Astrocyte of the hippocampus (primary cell): Measurements from ENCODE around the gene NOS1AP.

ENCODE experiments used
- DNase-seq: peaks from one replicate; pipeline ENCODE4 v3.0.0; 2011; ENCODE audit warnings: low read depth, low spot score

The NOS1AP gene

DNA sequence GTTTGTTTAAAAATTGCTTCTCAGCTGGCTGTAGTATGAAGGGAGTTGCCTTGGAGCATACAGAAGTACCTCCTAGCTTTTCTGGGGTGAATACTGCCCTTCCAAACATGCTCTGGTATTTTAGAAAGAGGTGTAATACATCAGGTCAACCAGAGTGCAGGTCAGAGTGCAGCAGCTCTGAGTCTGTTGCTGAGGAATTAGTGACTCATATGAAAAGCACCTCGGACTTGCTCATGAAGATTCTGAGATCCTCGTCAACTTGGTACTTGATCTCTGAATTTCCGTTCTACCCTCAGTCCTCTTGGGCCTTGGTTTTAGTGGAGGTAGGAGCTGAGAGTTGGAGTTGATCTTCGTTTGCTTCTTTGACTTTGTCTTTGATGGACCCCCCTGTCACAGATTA is 67.3 kb downstream of the NOS1AP start:
- DNase-seq = peak; percentile 82

DNA sequence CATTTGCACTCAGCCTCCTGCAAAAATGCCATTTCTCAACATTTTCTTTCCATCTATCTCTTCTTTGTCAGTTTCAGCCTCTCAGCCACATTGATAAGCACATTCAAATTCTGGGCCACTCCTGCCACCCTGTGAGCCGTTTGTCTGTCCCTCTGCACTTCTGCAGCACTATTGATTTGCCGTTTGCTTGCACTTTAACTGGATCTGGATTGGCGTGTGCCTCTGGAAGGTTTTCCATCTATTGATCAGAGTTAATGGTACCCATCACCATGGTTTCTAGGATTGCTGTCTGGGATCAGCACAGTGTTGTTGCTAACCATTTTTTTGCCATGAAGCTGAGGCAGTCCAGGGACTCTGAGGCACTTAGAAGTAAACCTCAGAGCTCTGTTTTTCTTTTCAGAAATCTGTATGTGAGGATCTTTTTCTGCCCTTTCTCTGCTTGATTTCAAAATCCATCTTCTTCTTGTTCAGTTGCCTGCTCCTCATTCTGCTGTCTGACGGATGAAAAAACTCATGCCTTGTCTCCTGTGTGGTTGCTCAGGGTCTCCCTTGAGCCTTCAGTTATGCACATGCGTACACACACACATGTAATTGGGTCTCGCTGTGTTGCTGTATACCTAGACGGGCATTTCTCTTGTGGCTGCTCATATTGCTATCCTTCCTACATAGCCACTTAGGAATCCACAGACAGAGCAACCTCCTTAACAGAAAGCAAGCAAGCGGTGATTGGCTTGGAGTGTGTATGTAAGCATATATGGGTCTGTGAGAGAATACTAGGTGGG is 67.9 kb downstream of the NOS1AP start:
- peak; percentile 18 for DNase-seq

DNA sequence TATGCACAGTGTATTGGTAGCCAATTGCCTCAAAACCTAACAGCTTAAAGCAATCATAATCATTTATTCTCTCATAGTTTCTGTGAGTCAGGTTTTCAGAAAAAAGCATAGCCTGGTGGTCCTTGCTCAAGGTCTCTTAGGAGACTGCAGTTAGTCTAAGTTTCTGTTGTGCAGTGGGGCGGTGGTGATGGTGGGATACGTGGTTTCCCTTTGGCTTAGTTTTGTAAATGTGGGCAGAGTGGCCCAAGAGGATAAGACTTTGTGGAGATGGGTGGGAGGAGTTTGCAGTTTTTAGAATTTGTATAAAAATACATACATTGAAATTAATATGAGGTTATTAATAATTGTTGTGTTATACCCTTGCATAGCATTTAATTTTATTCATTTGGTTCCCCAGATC is 68.6 kb downstream of the NOS1AP start:
- DNase-seq = no peak

DNA sequence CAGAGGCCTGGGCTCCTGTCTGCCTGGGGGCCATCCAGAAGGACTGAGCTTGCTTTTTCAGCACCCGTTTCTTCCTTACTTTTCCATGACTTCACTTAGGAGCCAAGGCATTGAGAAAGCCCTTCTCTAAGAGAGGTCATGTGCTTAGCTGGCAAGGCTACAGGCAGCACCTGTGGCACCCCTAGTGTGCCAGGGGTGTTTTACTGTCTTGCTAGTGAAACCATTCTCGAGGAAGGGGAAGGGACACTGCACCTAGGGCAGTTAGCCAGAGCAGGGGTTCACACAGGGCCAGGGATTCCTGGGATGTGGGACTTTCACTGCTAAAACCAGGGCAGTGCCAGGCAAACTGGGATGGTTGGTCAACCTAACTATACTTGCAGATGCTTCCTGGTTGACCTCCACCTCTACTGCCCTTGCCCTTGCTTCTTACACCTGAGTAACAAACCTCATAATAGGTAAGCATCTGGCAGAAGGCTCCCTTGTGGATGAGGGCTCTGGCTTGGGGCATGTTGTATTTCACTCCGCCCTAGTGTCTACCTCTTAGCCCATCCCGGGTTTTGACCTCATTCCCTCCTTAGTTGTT is 69.2 kb downstream of the NOS1AP start:
- no peak for DNase-seq

DNA sequence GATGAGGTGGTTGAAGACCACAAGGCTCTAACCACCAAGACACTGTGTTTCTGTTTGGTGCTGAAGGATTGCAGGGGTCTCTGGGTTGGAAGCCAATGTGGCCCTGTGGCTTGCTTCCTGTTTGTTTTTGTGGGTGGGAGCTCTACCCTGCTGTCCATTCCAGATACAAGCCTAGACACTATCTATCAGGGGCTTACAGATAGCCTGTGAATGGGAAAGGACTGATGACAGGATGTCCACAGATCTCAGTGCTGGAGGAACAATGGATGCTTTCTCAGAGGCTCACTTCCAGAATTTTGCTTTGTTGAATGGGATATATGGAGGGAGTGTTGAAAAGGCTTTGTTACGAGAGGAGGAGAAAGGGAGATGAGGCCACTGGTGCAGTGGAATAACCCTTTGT is 69.7 kb downstream of the NOS1AP start:
- no peak for DNase-seq

DNA sequence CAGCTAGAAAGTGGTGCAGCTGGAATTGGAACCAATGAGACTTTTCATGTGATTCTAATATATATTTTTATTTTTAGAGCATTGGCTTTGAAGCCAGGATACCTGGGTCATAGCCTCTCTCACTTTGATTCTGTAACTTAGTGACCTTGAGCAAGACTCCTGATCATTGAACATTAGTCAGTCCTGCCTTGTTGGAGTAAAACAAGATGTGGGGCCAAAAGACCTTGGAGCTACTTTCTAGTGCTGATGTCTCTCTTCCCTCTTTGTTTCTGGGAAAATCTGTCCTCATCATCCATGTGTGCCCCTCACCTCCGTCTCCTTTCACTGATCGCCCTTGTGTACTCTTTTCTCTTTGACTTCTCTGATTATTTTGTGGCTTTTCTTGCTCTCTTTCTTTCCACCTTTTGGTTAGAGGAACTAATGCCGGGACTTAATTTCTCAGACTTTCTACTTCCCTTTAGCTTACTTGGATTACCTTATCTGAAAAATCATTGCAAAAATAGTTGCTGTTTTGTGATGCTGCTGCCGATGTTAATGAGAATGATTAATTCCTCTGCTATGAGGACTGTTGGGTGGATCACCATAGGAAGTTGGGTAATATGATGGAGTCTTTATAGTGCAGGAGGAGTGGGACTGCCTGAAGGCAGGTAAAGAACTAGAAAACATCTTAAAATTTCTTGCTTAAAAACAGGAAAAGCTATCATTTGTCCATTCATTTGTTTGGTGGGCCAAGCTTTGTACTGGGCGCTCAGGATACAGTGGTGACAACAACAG is 72.0 kb downstream of the NOS1AP start:
- peak; percentile 69 for DNase-seq

DNA sequence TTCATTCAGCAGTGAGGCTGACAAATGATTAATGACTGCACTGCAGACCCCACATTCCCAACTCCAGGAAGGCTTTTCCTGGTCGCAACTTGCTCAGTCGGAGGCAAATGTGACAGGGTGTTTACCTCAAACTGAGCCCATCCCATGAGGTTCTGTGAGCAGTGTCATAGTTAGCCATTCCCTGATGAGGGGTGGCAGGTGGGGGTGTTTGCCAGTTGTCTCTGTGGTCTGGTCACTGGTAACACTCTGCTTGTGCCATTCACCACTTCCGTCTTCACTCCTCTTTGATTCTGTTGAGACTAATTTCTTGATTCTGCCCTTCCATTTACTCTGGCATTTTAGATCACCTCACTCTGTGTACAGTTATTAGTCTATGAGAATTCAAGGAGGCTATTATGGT is 73.5 kb downstream of the NOS1AP start:
- DNase-seq = no peak

DNA sequence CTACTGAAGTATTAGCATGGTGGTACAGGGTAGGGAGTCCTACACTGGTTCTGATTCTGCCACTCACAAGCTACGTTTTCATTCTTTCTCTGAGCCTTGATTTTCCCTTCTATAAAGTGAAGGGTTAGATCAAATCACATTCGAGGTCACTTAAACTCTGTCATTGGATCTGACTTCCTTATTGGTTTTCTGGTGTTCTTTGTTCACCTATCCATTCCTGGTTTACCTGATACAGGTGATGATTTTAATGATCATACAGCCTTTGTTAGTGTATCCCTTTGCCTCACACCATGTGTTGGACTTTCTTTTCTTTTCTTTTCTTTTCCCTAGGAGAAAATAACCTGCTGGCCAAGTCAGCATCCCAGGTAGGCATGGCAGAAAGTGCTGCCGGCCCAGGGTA is 74.8 kb downstream of the NOS1AP start:
- DNase-seq = no peak

DNA sequence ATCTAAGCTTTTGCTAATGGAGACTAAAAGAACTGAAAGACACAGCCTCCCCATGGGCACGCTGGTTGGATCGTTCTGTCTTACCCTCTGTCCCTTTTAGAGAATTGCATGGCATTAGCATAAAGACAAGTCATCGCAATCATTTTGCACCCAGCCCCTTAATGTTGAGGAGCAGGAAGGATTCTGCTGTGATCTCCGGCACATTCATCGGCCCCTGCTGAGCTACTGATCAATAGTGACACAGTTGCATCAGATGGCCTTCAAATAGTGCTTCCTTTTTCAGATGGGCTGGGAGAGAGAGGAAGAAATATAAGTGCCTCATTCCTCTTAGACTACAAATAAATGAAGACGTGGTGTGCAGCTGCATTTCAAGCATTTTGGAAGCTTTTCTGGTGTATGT is 75.4 kb downstream of the NOS1AP start:
- DNase-seq = no peak

DNA sequence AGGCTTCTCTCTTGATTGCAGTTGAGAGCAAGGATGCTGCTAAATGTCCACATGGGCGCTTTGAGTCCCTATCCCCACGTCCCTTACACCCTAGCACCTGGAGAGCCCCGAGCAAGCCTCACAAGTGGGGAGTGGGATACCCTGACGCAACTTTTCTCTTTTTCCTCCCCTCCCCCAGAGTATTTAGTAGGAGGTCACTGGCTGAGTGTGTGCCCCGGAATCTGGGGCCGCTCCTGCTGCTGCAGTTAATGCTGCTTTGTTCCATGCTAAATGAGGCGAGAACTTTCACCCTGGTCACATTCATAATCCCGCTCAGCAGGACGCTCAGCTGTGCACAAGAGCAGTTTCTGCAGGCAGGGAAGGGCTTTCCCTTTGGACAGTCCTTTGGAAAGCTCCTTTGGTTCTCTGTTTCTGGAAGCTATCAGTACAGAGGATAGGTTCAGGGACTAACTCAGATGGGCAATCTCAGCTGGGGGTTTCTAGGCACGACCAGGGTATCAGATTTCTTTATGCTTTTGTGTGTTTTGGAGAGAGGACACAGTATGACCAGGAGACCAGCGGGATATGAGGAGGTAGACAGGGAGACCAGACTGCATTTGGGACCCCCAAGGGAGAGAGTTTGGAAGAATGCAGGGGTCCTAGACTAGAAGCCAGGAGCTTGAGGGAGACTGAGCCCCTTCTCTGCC is 75.9 kb downstream of the NOS1AP start:
- peak; percentile 70 for DNase-seq

DNA sequence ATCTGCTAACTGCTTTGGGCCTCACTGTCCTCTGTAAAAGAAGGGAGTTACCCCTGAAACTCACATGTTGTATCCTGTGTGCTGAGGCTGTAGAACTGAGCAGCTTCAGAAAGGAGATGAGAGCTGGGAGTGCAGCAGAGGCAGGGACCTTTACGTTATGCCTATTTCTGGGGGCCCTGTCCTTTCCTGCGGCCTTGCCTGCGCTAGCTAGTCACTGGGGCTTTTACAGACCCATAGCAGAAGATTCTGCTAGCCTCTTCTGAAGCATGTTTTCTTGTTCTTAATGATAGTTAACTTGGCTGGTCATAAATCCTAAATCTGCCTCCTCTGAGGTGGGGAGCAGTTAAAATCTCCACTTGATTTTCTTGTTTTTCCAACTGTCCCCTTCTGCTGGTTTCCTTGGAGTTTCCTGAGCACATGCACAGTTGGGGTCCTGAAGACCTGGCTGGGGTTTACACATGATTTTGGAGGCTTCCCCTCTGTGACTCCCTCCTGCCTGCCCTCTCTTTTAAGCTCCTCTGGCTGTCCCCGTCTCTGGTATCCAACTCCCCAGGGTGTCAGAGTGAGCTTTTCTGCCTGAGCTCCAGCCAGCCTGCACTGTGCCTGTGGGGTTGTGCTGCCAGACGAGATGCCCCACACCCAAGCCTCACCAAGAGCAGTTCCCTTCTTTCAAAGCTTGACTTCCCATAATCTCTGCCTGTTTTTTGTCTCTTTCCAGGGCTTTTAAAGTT is 76.6 kb downstream of the NOS1AP start:
- DNase-seq = no peak

DNA sequence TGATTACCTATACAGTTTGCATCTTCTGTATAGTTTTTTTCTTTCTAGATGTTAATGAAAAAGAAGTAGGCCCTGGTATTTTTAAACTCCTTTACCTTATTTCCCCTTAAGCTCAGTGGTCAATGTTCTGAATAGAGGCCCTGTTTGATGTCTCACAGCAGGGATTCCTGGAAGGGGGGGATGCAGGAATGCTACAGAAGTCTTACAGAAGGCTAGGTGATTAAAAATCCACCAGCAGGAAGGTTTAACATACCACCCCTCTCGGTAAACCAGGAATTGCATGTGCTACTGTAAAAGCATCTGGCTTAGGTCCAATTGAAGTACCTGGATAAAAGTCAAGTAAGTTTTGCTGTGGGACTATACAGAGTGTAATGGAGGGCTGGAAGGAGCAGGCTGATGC is 78.3 kb downstream of the NOS1AP start:
- DNase-seq = peak; percentile 77

DNA sequence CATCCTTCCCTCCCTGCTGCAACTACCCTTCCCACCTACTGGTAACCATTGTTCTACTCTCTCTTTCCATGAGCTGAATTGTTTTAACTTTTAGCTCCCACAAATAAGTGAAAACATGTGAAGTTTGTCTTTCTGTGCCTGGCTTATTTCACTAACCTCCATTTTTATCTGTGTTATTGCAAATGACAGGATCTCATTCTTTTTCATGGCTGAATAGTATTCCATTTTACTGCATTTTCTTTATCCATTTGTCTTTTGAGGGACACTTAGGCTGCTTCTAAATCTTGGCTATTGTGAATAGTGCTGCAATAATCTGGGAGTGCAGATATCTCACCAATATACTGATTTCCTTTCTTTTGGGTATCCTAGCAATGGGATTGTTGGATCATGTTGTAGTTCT is 80.6 kb downstream of the NOS1AP start:
- DNase-seq = no peak

DNA sequence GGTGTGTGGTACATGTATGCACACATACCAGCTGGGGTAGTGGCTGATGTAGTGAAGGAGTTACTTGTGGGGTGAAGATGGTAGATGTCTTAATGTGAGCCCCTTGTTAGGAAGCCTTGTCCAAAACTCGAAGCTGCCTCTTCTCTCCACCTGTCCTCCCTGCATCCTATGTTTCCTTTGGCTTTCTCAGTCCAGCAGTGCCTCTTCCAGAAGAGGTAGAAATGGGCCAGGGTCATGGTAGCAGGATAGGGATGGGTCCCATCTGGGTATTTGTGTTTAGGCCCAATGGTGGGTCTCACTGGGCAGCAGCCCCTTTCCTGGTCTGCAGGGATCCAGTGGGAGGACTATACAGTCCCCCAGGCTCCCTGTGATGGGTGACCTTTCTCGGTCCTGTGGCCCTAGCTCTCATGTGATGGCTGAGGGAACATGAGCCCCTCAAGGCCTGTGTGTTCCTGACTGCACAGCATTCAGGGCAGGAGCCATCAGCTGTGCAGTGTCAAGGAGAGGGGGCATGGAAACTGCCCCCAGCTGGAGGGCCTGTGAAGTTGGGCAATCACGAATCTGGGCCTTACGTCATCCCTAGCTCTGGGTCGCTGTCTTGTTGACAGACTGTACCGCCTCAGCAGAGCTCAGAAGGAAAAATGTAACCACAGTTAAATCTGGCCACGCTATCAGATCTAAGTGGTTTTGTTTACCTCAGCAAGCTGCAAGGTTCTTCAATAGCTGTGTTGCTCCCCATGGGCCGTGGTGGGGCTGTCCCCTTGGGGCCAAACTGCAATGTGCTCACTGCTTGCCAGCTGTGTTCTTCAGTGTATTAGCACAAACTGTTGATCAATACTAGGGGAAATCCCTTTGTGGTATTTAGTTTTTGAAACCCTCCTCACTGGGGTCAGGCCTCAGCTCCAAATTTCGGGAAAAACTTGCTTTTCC is 82.7 kb downstream of the NOS1AP start:
- DNase-seq = peak; percentile 73

DNA sequence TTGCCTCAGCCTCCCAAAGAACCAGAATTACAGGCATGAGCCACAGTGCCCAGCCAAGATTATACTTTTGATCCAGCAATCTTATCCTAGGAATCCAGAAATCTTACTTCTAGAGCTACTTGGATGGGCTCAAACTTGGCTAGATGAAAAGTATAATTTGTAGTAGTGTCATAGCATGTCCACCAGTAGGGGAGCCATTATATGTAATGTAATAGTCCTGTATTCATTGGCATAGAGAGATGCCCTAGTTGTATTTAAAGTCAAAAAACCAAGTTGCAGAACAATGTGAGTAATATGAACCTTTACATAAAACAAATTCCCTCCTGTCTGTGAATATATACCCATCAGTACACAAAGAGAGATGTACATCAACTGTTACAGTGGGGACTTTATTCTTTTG is 83.9 kb downstream of the NOS1AP start:
- no peak for DNase-seq

DNA sequence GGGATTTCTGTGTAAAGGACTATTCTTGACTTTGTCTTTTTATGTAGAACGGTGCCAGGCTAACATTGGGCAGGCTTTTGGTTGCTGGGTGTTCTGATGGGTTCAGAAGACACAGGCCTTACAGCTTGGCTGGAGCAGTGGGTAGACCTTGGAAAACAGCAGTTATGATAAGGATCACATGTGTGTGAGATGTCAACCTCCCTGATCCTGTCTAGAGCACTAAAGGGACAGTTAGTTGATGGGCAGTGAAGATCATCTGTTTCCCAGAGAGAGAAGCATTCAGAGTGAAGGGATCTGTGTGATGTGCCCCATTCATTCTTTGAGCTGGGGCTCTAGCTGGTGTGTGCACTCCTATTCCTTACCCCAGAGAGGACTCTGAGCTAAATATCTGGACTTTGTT is 88.0 kb downstream of the NOS1AP start:
- DNase-seq = no peak

DNA sequence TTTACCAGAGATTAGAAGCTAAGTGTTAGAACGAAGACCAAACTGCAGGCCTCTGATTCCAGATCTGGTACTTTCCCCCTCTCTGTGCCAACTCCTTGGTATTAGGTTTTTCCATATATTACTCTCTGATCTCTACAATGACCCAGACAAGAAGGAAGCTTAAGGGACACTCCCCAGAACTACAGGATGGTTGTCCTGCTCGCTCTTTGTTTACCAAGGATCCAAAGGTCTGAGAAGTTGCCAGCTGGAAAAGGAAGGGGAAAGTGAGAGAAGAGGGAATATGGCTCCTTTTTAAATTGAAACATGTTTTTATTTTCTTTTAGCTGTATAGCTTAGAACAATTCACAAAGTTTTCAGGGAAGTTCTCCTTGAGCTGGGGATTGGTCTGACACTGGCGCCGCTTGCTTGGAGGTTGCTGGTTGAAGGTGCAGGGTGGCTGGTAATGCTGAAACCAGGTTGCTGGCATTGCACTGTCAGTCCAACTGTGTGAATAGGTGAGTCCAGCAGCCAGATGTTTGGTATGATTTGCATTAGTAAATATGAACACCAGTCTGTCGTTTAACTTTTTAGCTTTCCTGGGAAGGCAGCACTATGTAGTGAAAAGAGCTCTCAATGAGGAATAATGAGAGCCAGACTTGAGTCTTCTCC is 89.3 kb downstream of the NOS1AP start:
- no peak for DNase-seq

DNA sequence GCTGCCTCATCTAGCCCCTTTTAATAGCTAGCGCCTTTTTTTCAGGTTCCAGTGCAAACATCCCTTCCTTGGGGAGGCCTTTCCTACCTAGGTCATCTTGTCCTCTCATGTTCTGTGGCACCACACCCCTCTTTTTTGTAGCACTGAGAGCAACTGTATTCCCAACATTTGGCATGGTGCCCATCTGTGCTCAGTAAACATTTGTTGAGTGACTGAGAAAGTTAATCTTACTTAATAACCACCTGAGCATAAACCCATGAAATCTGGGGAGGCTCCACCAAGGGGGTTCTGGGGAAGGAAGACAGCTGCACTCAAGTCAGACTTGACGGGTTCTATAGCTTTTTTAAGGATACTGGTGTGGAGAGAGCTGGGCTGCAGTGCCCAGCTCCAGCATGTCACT is 90.0 kb downstream of the NOS1AP start:
- no peak for DNase-seq

DNA sequence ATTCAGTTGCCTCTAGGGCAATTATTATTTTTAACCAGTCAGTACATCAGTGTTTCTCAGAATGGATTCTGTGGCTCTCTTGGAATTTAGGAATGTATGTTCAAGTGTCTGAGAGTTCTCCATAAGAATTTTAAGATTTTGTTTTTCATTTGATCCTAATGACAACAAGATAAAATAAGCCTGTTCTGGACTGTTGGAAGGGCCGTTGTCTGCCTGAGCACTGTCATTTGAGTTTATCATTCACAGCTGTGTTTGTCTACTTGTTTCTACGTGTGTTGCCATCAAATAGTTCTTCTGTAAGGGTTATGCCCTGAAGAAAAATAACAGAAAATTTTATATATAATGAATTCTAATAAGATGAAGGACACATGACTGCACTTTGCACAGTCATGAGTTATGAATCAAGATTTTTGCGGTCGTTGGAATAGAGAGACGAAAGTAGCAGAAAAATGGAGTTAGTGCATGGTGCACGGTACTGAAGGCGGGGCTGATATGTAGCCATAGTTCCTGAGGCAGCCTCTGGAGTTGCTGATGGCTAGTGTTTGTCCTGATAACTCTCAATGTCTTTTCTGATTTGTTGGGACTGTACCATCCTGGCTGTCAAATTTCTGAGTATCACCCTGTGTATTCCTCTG is 92.5 kb downstream of the NOS1AP start:
- peak; percentile 55 for DNase-seq
